Stimulated activated CD4-positive, alpha-beta T cell treated with anti-CD3 and anti-CD28 coated beads, Interleukin-15, amount 100 ng/mL, for 48 hours (primary cell): ENCODE data around the gene ZSWIM6.

Experiments used
- DNase-seq, 2 donors: peaks; one replicate each; pipeline ENCODE4 v3.0.0-alpha.2; 2020; ENCODE audit warnings: low read depth in 2 of 2

ZSWIM6 gene

DNA sequence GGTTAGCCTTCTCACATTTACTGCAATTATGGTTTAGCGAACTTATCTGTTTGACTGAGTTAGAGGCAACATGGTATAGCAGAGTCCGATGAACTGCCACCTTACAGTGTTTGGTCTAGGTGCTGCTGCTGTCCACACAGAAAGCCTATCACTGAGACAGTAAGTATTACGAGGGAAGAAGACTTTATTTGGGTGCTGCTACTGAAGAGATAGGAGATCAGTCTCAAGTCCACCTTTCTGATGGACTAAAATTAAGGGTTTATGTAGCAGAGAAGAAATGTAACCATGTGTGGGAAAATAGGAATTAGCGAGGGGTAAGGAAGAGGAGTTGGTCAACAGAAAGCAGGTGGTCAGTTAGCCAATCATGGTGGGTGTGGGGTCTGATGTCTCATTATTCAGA lies 109.7 kb downstream of the ZSWIM6 start:
- no peak for DNase-seq

DNA sequence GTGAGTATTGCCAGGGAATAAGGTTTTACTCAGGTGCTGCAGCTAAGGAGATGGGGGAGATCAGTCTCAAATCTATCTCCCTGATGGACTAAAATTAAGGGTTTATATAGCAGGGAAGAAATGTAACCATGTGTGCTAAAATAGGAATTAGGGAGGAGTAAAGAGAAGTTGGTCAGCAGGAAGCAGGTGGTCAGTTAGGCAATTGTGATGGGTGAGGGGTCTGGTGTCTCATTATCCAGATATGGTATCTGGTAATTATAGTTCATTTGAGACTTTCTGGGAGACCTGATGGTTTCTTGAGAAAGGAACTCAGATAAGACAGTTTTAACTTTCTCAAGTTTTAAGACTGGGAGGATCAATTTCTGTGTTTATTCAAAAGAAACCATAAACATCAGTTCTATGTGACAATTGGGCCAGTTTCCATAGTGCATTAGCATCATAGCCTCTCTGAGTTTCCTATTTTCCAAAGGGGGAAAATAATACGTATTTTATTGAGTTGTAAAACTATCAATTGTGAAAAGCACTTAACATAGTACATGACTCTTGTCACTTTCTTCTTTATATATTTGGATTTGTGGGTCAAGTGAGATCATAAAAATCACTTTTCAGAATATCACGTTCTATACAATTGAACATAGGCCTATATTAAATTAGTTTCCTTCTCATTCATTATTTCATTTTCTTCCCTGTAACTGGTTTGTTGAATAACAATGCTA lies 115.9 kb downstream of the ZSWIM6 start:
- no peak for DNase-seq

DNA sequence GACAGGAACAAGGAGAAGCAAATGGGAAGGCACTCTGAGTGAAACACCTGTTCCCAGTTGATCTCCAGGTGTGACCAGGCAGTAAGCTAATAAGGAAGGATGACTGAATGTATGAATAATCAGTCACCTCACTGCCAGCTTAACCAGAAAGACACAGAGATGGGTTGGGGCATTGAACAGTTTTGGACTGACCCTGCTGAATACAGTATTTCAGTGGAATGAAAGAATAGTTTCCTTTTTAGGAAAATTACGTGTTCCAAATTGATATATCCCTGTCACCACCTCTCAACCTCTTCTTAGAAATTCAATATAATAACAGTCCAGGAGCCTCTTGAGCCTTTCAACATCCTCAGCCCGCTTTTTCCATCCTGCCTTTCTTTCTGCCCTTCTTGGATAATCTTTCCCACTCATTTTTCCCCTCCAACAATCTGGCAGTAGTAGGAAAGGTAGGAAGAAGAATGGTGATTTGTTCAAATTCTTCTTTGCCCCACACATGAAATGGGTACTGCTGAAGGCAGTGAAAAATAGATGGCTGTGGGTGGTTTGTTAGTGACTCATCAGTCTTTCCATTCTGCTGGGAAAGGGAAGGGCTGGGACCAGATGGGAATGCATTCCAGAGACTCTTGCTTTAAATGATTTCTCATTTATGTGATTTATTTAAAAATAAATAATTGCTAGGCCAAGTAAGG lies 117.9 kb downstream of the ZSWIM6 start:
- DNase-seq = no peak

DNA sequence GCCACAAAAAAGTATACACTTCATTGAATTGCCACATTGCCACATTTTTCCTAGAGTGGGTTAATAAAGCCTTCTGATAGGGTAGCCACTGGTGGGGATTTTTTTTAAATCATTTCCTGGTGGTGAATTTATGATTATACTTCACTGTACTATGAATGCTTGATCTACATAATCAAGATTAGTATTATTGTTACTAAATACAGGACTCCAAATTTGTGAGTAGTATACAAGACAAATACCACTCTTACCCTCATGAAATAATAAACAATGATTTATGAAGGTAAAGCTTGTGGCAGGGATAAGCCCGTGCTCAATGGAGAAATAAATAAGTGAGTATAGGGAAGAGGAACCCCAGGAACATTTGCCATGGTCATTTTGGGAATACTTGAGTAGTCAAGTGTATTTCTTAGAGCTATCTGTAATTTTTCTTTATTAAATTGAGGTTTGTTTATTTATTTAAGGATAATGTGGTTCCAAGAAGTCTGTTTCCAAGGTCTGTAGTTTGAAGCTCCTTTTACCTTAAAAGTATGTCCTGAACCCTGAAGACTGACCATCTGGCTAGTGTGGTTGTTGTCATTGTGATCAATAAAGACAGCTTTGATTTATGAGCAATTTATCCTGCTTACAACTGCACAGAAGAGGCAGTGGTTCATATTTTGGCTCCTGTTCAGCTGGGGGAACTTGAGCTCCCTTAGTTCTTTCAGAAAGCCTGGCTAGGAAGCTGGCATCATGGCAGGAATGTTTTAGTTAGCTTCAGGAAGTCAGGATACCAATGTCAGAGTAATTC lies 118.6 kb downstream of the ZSWIM6 start:
- DNase-seq = no peak

DNA sequence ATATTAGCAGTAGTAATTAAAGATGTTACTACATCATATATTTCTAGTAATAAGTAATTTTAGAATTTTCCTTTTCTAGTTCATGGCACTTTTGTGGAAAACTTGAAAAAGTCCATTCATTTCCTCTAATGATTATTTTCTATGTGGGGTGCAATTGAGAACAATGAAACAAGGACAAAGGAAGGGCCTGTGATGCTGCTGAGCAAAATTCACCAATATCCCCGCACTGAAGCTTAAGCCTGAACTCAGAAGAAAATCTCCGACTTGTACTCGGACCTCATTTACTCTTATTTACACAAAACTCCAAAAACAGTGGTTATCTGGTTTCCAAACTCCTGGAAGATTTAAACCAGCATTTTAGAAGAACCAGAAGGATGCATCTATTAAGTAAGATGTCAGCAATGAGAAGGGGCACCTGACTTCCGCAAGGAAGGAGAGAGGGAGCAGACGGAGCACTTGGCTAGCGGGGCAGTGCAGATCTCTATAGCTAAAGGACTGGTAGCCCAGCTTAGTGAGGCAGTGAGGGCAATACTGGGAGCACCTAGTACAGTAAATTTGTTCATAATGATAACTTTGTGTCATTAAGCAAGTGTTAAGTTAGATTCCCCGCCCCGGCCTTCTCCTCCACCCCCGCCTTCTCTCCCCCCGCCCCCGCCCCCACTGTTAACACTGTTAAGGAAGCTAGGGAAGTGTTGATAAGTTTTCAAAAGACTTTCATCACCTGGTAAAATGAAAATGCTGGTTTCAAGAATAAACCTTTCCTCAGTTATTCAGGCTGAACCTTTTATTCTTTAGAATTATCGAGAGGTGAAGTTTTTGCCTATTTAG lies 123.3 kb downstream of the ZSWIM6 start:
- DNase-seq = no peak

DNA sequence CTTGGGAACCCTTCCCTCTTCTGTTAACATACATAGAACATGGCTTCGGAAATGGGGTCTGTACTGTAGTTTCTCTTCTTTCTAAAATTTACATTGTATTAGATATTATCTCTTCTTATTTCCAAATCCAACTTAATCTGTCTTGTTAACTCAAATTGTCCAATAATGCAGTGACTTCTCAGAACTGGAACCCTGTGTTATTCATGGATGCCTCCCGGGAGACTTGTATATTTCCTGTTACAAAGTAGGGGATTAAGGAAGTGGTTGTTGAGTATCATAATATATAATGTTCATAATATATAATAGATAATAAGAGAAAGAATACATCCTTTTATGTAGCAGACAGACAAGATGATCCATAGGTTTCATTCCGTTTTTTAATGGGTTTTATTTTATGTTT lies 128.4 kb downstream of the ZSWIM6 start:
- no peak for DNase-seq

DNA sequence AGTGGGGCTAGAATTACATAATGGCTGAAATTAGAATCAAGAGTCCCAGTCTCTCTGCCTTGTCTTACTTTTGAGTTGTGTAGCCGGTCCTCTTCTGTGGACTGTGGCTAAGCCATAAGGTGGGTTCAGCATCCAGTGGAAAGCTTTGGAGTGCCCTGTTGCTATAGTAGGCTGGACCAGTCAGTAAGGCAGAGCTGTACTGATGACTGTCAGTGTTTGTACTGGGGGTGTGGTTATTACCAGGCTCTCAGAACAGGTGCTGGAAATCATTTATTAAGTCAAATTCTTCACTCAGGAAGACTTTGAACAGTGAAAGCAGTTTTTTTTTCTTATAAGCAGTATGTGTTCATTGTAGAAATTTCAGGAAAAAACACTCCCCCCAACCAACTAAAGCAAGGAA lies 129.4 kb downstream of the ZSWIM6 start:
- no peak for DNase-seq

DNA sequence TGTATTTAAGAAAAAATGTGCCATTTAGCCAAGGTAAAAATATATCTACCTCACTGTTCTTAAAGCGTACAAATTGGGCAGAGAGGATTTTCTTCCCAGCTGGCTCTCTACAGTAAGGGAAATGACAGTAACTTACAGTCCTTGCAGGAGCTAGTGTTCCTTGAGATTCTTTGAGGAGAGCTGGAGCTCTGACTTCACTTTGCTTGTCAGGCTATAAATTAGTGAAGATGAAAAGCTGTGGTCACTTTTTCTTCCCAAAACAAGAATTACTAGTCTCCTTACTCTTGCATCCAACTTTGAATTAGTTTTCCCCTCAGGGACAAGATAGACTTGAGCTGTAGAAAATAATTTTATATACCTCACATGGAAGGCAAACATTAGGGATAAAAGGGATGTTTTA lies 129.9 kb downstream of the ZSWIM6 start:
- DNase-seq = no peak

DNA sequence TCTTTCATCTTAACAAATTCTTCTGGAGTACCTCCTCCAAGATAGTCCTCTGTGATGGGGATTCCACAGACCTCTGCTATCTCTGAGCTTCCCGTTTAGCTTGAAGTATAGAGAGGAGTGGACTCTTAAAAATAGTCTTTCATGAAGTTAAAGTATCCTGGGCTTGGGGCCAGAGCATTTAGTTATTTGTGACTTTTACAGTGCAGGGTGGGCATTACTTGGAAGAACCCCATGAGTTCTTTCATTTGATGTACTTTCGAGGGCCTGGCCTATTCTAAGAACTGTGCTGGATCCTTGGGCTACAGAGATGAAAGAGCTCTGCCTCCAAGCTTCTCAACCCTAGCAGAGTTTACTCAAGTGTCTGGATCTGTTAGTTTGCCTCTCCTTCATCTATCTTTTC lies 131.5 kb downstream of the ZSWIM6 start:
- no peak for DNase-seq

DNA sequence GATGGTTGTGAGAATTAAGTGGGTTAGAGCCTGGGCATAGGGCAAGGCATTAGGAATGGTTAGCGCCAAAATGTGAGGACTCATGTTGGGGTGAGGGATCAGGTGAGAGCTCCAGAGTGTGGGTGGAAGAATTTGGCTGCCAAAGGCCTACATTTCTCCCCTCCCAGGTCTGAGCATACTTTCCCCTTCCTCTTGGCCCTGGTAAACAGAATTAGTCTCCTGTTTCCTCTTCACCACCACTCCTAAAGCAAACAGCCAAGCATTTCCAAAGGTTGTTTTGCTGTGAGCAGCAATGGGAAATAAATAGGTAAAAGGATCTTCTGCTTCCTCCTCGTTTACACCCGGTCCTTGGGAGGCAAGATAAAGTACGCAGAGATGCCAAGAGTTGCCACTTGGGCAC lies 132.5 kb downstream of the ZSWIM6 start:
- DNase-seq = no peak

DNA sequence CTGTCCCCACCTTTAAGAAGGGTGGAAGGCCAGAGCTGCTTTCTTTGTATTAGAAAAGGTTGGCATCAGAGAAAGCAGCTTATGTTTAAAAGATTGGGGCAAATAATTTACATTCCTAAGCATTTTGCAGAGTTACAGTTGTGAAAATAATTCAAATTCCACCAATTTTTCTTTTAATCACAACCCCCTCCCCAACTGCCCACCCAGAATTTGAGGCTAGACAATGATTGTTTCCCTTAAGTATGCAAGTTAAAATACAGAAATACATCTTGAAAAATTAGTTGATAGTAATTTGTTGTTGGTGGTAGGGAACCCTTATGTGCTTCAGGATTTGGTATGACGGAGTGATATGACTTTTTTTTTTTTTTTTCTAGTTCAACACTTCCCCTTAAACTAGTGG lies 133.0 kb downstream of the ZSWIM6 start:
- no peak for DNase-seq

DNA sequence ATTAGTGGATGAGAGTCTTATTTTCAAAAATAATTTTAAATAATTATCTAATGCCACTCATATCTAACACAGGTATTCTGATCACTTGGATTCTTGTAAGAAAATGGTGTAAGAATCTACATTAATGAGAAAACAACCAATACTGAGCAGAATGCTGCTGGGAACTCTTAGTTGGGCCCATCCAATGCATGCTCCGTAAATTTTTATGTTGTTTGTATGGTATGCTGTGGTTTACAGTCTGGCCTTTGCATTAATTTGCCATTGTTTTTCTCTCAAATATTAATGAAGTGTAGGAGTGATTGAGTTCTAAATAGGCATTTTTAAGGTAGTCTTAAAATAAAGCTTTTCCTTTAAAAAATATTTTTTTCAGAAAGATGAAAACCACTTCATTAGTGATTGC lies 133.4 kb downstream of the ZSWIM6 start:
- DNase-seq = no peak

DNA sequence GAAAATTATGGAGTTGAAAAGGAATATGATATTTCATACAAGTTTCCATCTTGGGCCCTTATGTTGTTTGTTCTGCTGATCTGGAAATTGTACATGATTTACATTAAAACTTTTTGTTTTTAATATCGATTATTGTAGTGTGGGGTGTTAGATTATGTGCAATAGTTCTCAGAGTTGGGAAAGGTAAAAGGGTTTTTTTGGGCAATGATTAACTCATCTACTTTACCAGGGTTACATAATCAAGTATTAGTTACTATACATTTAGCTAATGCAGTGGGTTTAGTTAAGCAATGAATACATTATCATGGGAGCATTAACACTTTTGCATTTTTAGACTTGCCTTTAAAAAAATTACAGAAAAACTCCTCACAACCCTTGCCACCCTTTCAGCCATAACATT lies 134.0 kb downstream of the ZSWIM6 start:
- no peak for DNase-seq

DNA sequence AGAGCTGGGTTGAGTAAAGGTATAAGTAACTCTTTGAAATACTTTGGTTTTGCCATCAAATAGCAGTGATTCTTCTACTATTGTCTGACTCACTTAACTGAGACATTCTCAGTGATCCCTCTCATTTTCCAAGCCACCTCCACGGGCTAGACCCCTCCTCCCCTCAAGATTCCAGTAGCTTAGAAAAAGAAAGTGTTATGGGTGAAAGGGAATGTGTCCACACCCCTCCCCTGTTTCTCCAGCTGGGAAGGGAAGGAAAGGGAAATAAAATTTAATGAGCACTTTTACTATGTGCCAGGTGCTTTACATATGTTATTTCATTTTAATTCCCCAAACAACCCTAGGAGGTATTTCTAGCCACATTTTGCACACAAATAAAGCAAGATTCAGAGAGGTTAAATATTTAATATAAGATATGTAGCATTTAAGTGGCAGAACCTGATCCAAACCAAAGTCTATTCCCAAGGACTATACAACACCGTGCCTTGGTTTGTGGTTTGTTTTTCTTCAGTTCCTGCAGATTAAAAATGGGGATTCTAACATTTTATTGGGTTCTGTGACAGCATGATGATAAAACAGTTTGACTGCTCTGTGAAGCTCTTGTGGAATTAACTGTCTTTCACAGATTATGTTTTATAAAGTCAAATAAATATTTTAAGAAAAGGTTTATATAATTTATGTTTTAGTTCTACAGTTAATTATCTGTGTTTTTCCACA lies 135.9 kb downstream of the ZSWIM6 start:
- no peak for DNase-seq

DNA sequence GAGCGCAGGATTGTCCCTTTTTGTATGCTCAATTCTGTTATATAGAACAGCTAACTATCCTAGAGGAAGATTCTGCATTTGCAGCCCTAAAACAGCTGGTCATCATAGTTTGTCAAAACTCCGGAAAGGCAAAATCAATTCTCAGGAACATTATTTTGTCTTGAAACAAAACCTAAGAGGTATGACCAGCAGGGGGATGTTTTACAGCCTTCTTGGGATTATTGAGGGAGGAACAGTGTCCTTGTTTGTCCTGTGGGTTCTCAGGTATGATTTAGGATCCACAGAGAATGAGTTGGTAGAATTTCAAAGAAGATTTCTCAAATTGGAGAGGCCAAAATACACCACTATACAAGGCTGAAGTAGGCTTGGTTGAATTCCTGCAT lies 136.4 kb downstream of the ZSWIM6 start:
- no peak for DNase-seq

DNA sequence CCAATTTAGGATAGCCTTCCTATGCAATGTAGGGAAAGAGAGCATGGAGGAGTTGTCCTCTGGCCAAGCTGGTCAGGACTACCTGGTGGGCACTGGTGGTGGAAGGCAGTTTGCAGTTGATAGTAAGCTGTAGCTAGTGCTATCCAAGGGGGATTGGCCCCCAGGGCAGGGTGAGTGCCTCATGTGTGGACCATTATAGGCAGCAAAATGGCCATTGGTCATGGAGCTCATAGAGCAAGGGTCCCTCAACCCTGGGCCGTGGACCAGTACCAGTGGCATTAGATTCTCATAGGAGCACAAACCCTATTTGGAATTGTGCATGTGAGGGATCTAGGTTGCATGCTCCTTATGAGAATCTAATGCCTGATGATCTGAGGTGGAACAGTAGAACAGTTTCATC lies 139.3 kb downstream of the ZSWIM6 start:
- no peak for DNase-seq

DNA sequence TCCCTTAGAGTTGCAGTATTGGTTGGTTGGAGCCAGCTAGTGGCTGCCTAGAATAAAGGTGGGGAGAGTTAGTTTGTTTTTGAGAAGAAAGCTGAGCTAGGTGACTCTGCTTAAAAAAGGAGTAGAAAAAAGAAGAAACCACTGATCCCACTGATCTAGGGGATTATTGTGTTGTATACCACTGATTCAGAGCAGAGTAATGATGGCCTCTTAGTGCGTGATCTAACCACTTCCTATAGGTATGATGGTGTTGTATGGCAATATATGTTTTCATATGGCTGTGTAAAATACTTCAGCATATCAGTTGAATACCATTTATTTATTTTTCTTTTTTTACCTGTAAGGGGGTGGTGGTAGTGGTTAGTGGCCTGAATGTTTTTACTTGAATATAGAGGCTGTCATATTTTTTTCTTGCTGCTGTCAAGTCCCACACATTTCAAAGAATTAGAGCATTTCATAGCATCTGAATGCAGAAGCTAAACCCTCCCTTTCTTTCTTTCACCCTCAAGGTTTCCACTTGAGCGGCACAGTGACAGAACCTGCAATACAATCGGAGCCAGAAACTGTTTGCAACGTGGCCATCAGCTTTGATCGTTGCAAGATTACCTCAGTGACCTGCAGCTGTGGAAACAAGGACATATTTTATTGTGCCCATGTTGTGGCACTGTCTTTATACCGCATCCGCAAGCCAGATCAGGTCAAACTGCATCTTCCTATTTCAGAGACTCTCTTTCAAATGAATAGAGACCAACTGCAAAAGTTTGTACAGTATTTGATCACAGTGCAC lies 140.3 kb downstream of the ZSWIM6 start:
- no peak for DNase-seq

DNA sequence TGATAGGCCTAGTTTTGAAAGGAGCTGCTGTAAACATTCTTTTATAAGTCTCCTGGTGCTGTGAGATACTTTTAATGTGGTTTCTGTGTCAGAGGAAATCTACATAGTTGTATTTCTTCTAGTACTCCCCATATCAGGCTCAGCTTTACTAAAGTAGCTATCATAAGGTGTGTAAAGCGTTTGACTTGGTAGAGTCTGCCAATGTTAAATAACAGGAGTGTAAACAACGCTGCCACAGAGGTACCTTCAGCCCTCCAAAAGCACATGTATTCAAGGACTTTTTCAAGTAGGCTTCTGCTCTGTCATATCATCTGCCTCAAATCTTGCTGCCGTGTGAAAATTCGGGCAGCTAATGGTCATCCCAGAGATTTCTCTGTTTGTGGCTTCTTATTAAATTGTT lies 142.7 kb downstream of the ZSWIM6 start:
- DNase-seq = no peak

DNA sequence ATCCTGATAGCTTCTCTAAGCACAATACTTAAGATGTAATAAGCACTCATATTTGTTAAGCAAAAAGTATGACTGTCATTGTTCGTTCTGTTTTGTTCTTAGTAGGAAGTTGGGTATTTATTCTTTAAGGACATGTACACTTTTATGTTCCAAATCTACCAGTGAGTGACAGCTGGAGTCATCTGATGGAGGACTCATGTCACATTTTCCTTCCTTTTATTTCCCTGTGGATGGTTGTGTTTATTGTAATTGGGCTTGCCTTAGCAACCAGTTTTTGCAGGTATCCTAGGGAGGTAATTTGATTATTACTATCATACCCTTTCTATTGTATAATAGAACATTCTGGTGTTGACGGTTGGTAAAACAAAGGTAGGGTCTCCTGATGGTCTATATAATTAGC lies 145.7 kb downstream of the ZSWIM6 start:
- DNase-seq = no peak

DNA sequence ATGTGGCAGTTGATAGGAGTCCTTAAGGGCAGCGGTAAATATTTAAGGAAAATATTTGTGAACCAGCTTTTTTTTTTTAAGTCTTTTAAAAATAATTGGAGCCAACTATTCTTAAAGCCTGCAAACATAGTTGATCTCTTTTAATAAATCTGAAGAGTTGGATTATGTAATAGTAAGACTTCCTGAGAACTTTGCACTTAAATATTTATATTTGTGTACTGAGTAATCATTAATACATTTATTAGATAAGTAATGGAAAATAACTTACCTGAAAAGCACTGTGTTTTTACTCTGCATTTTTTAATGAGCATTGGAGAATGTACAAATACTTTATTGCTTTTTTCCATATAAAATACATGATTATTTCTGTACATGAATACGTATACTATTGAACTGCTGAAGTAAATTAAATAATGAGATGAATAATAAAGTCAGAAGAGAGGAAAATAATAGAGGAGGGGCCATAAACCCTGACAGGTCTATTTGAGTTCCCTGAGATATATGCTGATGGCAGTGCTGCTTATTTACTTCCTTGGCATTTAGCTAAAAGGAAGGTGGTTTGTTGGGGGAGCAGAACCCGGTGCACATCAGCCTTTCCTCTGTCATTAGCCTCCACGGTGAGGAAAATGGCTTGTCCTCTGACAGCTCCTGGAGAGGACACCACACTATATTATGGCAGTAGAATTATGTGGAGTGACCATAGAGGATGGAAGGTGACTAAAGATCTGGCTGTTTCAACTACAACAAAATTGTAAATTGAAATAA lies 148.0 kb downstream of the ZSWIM6 start:
- no peak for DNase-seq
